ENCODE results near the gene FAM221A.
"Not testable (repeated sequence)": the region's sequence is repeated elsewhere in the genome, so short reads cannot be mapped to it uniquely, and the experiment has no call there.

Gene FAM221A

GRCh38 chr7:23709081-23709750 is 29.2 kb downstream of the FAM221A start:
- DNase-seq, result no peak

DNA sequence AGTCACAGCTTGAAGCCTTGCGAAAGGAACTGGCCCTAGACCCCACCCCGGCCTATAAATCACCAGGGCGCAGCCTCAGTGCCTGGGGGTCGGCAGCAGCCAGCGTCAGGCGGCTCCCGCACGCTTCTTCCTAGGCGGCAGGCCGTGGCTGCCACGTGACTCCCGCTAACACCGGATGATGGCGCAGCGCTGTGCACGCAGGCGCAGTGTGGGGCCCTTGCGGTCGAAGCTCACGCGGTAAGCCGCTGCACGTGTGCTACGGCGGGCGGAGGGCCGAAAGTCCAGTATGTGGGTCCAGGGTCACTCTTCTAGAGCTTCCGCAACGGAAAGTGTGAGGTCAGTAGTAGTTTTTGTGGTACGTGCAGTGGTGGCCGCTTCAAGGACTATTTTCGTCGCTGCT is 30.0 kb downstream of the FAM221A start, which contains the start of gene STK31:
Gene STK31, plus strand, starts transcription at position 220 of the 400 bp plus-strand sequence. Its CDS starts 67 bp downstream, at position 287.
- DNase-seq, result no peak

DNA sequence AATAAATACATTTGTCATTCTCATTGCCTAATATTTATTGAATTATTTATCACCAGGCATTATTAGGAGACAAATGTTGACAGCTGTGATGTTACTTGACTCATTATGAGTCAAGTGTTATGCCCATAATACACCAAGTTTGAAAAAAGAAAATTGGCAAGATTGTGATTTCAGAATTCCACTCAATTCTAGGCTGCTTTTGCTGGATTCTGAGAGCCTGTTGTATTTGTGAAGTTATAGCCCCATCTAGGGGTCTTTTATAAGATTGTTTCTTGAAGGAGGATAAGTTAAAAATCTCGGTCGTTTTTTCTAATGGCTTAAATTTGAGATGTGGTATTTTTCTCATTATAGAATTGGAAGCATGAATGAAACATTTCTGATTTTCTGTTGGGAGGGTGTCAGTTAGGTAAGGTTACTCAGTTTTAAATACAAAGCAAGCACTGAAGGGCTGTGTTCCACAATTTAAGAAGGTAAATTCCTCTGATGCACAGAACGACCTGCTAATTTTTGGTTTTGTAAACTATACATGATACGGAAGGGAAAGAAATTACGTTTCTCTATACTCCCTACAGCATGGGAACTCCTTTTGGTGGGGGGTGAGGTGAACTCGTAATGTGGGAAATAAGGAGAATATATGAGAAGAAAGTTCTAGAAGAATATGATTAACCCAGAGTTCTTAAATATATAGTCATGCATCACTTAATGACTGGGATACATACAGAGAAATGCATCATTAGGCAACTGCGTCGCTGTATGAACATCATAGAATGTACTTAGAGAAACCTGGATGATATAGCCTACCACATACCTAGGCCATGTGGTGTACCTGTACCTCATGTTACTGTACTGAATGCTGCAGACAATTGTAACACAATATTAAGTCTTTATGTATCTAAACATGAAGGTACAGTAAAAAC is 32.6 kb downstream of the FAM221A start:
- no peak for DNase-seq

- DNase-seq, result no peak
These were observed 33.5 kb downstream of the FAM221A start for GRCh38 chr7:23713285-23714149.

- no peak for DNase-seq
These were observed 34.1 kb downstream of the FAM221A start for GRCh38 chr7:23714150-23714464.

DNA sequence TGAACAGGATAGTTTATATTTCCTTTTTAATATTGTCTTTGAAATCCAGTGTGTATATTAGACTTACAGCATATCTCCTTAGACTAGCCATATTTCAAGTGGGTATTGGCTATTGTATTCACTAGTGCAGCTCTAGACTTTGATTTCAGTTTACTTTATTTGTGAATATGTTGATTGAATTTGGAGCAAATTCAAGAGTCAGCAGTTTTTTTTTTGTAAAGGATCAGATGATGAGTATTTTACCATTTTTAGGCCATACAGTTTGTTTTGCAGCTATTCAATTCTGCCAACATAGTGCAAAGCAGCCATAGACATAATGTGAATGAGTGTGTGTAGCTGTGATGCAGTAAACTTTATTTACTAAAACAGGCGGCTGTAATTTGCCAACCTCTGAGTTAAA is 34.6 kb downstream of the FAM221A start:
- no peak for DNase-seq

DNA sequence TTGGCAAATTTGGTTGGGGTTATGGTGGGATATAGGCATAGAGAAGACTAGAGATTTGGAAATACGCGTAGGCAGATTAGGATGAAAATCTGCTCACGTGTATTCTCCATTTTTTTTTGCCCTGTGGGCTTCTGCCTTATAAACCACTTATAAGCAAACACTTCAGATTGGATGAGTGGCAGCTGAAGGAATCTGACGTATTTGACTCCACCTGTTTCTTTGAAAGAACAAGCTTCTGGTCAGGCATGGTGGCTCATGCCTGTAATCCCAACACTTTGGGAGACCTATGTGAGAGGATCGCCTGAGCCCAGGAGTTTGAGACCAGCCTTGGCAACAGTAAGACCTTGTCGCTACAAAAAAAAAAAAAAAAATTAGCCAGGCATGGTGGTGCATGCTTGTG is 35.1 kb downstream of the FAM221A start:
- DNase-seq, result no peak

DNA sequence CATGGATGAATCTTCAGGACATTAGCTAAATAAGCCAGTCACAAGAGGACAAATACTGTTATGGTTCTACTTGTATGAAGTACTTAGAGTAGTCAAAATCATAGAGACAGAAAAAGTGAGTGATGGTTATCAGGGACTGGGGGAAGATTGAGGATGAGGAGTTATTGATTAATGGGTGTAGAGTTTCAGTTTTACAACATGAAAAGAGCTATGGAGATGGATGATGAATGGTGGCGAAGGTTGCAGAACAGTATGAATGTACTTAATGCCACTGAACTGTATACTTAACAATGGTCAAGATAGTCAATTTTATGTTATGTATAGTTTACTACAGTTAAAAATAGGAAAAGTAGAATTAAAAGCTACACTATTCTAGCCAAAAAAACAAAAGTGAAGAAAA is 37.8 kb downstream of the FAM221A start:
- no peak for DNase-seq

- DNase-seq, result no peak
These were observed 41.5 kb downstream of the FAM221A start for GRCh38 chr7:23721456-23721855.

DNA sequence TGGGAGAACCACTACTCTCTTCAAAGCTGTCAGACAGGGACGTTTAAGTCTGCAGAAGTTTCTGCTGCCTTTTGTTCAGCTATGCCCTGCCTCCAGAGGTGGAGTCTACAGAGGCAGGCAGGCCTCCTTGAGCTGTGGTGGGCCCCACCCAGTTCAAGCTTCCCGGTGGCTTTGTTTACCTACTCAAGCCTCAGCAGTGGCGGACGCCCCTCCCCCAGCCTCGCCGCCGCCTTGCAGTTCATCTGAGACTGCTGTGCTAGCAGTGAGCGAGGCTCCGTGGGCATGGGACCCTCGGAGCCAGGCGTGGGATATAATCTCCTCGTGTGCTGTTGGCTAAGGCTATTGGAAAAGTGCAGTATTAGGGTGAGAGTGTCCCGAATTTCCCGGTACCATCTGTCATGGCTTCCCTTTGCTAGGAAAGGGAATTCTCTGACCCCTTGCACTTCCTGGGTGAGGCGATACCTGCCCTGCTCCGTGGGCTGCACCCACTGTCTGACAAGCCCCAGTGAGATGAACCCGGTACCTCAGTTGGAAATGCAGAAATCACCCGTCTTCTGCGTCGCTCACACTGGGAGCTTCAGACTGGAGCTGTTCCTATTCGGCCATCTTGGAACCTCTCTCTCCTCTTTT is 42.7 kb downstream of the FAM221A start:
- DNase-seq, result not testable (repeated sequence)

GRCh38 chr7:23724113-23724512 is 44.1 kb downstream of the FAM221A start:
- DNase-seq, result not testable (repeated sequence)

GRCh38 chr7:23742051-23742450 is 62.1 kb downstream of the FAM221A start:
- DNase-seq, result no peak

GRCh38 chr7:23743226-23743625 is 63.2 kb downstream of the FAM221A start:
- no peak for DNase-seq

DNA sequence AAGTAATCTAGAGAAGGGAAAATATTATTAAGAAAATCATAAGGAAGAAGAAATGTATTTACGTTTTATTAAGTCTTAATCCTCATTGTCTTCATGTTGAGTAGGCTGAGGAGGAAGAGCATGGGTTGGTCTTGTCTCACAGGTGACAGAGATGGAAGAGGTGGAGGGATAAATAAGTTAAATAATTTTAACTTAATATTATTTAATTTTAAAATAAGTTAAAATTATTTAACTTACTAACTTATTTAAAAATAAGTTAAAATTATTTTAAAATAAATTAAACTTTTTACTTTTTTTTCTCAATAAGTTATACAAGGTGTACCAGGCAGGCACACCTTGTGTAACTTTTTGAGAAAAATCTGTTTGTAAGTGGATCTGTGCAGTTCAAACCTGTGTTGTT is 66.6 kb downstream of the FAM221A start:
- no peak for DNase-seq

DNA sequence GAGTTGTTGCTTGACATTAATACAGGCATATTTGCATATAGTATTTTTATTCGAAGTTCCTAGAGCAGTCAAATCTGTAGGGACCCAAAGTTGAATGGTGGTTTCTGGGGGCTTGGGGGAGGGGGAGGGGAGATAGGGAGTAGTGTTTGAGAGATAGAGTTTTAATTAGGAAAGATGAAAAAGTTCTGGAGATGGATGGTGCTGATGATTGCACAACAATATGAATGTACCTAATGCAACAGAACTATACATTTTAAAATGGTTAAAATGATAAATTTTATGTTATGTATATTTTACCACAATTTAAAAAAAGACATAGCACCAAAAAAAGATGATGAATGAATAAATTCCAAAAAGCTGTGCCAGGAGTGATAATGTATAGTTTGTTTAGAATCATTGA is 71.9 kb downstream of the FAM221A start:
- no peak for DNase-seq

All from stimulated activated CD4-positive, alpha-beta T cell treated with anti-CD3 and anti-CD28 coated beads, Interleukin-12 subunit alpha, Interleukin-12 subunit beta, amount 100 ng/mL, for 4 hours (primary cell).